HG02938 (cell line): ENCODE data around the gene MAP3K8.
"Not testable (repeated sequence)": the region's sequence is repeated elsewhere in the genome, so short reads cannot be mapped to it uniquely, and the experiment has no call there.

ENCODE experiments used
- ATAC-seq: cut with Tn5 transposase; IDR thresholded peaks from one replicate; pipeline ENCODE4 v1.9.1; 2021; ENCODE audit warnings: mild to moderate bottlenecking, moderate library complexity; ENCODE audit not compliant: unreplicated experiment

Gene MAP3K8

DNA sequence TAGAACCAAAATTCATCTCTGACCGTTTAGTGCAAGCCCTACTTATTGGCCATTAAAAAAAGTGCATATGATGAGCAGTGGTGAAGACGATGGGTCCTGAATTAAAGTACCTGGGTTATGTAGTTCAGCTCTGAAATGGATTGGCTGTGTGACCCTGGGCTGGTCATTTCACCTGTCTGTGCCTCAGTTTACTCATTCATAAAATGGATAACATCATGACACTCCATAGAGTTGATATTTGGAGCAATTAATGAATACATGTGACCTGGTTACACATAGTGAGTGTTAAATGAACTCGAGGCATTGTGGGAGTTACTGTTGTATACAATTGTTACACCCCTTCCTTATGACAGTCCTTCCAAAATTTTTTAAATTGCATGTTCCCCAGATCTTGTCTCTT, 9.1 kb downstream of the MAP3K8 start:
- no peak for ATAC-seq

DNA sequence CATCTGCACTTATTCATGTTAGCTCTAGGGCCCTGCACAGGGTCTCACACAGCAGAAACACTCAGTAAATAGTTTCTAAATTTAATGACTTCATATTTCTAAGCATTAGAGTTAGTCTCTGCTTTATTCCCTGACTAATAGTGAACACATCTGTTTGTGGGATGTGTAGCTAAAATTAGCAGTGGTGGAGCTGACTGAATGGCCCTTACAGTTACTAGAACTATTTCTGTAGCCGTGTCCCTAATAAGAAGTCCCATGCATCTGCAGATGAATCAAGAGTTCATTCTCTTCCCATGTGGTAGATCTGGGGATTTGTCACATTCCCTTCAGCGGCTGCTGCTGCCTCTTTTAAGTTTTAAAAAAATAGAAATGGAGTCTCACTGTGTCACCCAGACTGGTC, 11.7 kb downstream of the MAP3K8 start:
- ATAC-seq: no peak

- ATAC-seq: no peak
Observed at GRCh38 chr10:30447125-30447799, 13.3 kb downstream of the MAP3K8 start.

DNA sequence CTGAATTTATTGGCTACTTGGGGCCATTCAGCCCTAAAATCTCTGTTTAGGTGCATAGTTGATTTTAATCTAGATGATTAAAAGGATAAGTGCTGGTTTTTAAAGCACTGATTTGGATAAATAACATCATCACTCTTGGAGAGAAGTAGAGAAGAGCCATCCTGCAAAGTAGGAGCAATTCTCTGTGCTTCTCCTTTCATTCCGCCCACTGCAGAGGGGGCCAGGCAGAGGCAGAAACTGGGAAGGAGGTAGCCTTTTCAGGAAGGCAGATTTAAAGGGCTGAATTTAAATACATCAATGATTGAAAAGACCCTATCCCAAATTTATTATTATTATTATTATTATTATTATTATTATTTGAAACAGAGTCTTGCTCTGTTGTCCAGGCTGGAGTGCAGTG, 14.1 kb downstream of the MAP3K8 start:
- ATAC-seq: no peak

DNA sequence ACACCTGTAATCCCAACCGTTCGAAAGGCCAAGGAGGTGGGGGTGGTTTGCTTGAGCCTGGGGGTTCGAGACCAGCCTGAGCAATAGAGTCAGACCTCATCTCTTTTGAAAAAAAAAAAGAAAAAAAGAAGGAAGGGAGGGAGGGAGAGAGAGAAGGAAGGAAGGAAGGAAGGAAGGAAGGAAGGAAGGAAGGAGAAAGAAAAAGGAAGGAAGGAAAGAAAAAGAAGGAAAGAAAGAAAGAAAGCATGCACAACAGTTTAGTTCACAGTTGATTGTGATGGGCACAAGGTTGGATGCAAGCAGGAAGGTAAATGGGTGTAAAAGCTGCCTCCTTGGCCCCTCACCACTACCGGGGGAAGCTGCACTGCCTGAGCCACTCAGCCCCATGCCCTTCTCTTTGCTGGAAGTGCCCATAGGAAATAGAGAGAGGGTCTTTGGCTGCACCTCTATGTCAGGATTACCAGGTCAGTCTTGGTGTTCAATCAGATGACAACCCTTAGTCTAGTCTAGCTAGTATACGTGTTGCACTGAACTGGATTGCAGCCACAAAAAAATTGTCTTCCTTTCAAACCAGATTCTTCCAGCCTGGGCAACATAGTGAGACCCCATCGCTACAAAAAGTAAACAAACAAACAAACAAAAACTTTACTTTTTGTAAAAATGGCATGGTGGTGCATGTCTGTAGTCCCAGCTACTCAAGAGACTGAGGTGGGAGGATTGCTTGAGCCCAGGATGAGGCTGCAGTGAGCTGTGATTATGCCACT, 20.0 kb downstream of the MAP3K8 start:
- no peak for ATAC-seq

- no peak for ATAC-seq
Observed at GRCh38 chr10:30454744-30455510, 20.9 kb downstream of the MAP3K8 start.

DNA sequence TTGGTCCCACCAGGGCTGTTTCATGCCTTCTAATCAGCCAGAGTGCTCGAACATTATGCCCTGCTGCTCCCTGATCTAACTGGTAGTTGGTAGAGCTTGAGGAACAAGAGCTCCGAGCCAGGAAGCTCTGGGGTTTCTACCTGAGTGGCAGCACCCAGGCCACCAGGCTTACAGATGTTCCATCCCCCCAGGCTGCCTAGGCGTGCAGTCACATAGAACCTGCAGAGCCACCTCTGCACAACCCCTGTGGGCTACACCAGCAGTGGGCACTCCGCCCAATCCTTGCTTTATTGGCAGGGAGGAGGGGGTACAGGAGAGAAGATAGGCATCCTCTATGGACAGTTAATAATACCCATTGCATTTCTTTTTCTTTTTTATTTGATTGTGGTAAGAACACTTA, 21.8 kb downstream of the MAP3K8 start:
- no peak for ATAC-seq

DNA sequence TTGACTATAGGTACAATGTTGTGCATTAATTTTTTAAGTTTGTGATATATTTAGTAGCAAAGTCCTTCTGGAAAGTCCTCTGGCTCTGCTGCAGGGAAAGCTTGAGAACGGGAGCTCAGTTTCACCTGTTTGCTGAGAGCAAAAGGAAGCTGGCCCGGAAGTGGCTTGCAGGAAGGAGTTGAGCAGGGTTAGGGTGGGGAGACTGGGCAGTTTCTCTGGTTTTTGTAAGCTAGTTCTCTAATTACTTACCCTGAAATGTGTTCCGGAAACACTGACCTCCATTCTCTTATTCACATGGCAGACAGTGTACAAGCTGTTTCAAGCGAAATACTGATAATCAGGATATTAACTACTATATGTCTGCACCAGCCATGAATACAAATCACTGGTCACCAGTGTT, 22.3 kb downstream of the MAP3K8 start:
- ATAC-seq: no peak

DNA sequence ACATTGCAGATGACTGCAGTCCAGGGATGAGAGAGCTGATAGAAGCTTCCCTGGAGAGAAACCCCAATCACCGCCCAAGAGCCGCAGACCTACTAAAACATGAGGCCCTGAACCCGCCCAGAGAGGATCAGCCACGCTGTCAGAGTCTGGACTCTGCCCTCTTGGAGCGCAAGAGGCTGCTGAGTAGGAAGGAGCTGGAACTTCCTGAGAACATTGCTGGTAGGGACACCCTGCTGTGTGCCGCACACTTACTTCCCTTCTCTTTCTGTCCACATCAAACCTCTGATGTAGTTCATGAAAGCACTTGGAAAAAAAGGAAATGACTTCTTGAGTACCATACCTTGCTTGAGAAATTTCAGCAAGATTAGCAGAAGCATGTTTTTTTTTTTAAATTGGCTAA, 25.3 kb downstream of the MAP3K8 start:
- ATAC-seq: no peak

GRCh38 chr10:30460121-30460520, 26.1 kb downstream of the MAP3K8 start:
- ATAC-seq: no peak

DNA sequence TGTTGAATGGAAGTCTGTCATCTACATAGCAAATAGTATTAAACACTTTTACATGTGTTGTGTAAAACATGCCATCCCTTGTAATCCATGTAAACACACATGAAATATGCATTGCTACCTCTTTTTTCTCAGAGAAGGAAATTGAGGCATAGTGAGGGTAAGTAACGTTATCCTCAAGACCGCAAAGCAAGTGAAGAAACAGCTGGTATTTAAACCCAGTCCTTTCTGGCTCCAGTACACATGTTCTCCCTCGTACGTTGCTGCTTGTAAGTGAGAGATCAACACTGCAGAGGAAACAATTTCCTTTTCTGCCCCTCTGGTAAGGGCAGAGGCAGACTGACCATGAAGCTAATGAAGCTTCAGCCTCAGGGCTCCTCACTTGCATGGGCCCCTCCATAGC, 28.5 kb downstream of the MAP3K8 start:
- no peak for ATAC-seq

DNA sequence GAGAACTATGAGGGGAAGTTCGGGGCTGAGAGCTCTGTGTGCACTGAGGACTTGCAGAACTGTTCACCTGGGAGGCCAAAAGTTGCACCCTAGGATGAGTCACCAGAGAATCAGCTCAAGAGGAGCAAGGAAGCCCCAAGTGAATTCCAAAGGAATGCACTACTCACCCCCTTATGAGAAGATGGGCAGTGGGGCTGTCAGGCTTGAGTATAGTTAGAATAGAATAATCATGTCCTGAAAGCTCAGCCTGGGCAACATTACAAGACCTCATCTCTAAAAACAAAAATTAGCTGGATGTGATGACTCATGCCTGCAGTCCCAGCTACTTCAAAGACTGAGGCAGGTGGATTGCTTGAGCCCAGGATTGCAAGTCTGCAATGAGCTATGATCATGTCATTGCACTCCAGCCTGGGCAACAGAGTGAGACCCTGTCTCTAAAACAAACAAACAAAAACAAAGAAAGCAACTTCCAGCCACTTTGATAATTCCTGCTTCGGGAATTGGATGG, 30.0 kb downstream of the MAP3K8 start:
- no peak for ATAC-seq

- ATAC-seq: no peak
Observed at GRCh38 chr10:30464675-30465074, 30.7 kb downstream of the MAP3K8 start.

DNA sequence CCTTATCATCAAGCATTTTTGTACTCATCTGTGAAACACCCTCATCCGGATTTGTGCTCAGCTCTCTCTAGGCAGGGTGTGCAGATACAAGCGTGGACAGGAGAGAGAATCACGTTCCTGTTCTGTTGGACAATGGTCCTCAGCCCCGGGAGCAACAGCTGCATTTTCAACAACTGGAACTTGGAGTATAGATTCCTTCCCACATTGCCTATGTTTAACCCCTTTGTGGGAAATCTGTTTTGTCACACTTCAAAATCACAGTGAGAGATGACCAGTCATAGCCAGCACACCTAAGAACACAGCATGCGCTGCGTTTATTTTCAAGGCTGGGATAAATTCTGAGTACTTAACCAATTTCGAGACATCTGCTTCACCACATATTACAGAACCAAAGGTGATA, 32.5 kb downstream of the MAP3K8 start:
- ATAC-seq: no peak

DNA sequence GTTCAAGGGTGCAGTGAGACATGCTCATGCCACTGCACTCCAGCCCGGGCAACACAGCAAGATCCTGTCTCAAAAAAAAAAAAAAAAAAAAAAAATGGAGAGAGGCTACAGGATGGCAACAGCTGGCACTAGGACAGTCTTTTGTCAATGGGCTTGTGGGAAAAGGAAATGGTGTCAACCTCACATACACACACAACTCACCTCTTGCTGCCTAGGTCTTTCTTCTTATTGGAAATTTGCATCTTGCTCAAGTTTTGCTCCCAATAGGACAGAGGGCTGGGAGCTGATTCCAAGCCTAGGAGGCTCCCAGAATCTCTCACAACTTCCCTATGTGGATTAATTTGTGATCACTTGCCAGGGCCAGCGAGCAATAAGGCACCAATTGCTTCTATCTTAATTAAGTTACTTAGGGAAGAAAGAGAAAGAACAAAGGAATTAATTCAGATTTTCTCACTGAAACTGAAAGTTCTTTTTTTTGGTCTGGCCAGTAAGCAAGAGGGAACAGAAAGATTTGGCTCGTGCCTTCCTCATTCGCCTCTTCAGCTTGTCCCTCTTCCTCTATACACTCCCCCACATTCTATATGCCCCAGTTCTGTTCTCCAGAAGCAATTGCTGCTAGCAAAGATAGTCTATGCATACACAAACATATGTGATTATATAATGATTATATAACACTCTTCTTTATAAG, 33.8 kb downstream of the MAP3K8 start:
- ATAC-seq: no peak

DNA sequence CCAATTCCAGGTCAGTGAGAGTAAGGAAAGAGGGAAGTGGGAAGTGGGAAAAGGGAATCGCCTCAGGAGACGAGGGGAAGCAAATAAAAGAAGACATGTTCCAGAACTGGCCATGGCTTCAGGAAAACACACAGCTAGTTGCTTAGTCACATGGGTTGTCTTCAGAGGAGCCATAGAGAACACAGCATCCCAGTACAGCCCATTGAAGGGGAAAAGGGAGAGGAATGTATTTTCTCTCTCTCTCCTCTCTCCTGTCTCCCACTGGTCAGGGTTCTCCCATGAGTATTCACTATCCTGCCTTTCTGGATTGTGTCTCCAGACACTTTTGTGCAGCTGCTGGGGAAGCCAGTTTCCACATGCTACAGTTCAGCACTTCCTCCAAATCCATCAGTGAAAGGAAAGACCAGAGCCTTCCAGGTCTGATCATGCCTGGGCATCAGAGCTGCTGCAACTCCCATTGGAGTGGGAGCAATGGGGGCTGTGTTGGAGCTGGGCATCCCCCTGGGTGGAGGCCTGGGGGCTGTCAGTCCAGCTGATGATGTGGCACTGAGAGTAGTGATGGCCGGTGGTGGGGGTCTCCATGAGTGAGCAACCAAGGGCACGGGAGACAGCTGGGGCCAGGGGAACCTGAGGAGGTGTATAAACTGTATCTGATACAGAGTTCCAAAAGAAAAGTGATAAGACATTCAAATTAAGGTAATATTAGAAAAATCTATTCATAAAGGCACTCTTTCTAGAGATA, 38.6 kb downstream of the MAP3K8 start:
- no peak for ATAC-seq

DNA sequence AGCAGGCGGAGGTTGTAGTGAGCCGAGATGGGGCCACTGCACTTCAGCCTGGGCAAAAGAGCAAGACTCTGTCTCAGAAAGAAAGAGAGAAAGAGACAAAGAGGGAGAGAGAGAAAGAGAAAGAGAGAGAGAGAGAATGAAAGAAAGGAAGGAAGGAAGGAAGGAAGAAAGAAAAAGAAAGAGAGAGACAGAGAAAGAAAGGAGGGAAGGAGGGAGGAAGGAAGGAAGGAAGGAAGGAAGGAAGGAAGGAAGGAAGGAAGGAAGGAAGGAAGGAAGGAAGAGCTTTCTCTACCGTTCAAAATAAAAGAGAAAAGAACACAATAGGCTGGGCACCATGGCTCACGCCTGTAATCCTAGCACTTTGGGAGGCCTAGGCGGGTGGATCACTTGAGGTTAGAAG, 41.5 kb downstream of the MAP3K8 start:
- not testable (repeated sequence) for ATAC-seq

DNA sequence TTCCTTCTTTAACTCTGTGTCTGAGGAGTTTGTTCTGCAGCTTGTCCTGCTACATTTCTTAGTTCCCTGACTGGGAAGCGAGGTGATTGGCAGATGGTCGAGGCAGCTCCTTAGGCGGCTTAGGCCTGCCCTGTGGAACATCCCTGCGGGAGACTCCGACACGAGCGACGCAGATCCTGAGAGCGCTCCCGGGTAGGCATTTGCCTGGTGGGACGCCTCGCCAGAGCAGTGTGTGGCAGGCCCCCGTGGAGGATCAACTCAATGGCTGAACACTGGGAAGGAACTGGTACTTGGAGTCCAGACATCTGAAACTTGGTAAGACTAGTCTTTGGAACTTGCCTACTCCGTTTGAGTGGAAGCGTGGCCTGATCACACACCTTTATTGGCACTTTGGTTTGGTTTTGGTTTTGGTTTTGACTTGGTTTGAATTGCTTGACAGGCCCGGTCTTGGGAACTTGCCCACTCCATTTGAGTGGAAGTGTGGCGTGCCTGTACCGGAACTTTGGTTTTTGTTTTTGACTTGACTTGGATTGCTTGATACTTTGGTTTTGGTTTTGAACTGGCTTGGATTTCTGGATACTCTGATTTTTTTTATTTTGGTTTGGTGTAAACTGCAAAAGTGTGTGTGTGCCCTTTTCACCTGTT, 42.6 kb downstream of the MAP3K8 start:
- no peak for ATAC-seq

DNA sequence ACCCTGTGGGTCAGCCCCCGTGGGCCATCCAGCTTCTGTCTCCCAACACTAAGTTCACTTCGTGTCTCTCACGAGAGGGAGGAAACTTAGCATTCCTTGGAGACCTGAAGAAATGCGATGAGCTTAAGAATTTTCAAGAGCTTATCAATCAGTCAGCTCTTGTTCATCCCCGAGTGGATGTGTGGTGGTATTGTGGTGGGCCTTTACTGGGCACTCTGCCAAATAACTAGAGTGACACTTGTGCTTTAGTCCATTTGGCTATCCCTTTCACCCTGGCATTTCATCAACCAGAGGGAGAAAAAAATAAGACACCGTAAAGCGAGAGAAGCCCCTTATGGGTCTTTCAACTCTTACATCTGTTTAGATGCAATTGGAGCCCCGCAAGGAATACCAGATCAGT, 45.5 kb downstream of the MAP3K8 start:
- not testable (repeated sequence) for ATAC-seq

GRCh38 chr10:30481603-30482002, 47.6 kb downstream of the MAP3K8 start:
- no peak for ATAC-seq
